IPS-18c (cell line): Measurements from ENCODE around the gene PYGO2.
"Not testable (repeated sequence)": the region's sequence is repeated elsewhere in the genome, so short reads cannot be mapped to it uniquely, and the experiment has no call there.

Experiments used
- H3K4me3 ChIP-seq: 2 replicates; pipeline ENCODE4 v1.7.0; 2013; ENCODE audit warnings: low read depth, mild to moderate bottlenecking, low read length, moderate library complexity; ENCODE audit not compliant: insufficient read depth
- H3K9me3 ChIP-seq: one replicate; pipeline ENCODE4 v1.6.1; 2013; ENCODE audit warnings: mild to moderate bottlenecking, low read length, moderate library complexity; ENCODE audit not compliant: control insufficient read depth, insufficient read depth

Gene PYGO2

DNA sequence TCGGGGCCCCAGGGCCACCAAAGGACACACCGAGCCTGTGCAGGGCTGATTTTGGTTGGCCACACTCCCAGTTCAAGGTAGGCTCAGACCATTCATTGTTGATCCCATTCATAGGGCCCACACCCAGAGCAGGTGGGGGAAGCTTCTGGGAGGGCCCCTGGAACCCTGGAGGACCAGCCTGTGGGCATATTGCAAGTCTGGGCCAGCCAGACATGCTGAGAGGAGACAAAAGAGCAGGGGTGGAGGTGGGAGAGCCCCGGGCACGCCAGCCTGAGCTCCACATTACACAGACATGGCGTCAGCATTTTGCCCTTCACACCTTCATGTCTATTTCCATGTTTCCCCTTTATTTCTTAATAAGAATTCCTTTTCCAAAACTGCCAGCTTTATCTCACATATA is 50.7 kb downstream of the PYGO2 start:
- H3K9me3 ChIP-seq, result peaks cover 9% of the 10 kb centered on the region

GRCh38 chr1:154908937-154909336 is 52.6 kb downstream of the PYGO2 start:
- Histone ChIP-seq H3K4me3 (no peak overlapping the region), H3K9me3 (peaks cover 11% of the 10 kb centered on the region)

More for the DNA sequence above, 50.7 kb downstream of the PYGO2 start:
- H3K4me3 ChIP-seq, result no peak overlapping the region

GRCh38 chr1:154908129-154908528 is 53.5 kb downstream of the PYGO2 start:
- H3K9me3 ChIP-seq, result peaks cover 11% of the 10 kb centered on the region
- H3K4me3 ChIP-seq, result not testable (repeated sequence)
